GM12878 (cell line): ENCODE data around the gene DUSP11.

Experiments used
- BACH1 ChIP-seq: fragments of 450-650 bp; IDR thresholded peaks from 2 replicates; pipeline ENCODE4 v1.6.1; 2017; ENCODE audit warnings: mild to moderate bottlenecking, borderline replicate concordance
- ESRRA ChIP-seq: IDR thresholded peaks from 2 replicates; pipeline ENCODE4 v1.6.1; 2012; ENCODE audit warnings: mild to moderate bottlenecking, low read length, improper control_type of control experiment
- GABPA ChIP-seq: IDR thresholded peaks from 2 replicates; pipeline ENCODE4 v1.6.1; 2014; ENCODE audit warnings: antibody characterized with exemption, low read depth, mild to moderate bottlenecking, inconsistent platforms
- LARP7 ChIP-seq: fragments of 450-650 bp; IDR thresholded peaks from 2 replicates; pipeline ENCODE4 v1.6.1; 2017; ENCODE audit warnings: mild to moderate bottlenecking
- POLR2A ChIP-seq: IDR thresholded peaks from 2 replicates; pipeline ENCODE4 v1.6.1; 2011; ENCODE audit warnings: low read depth, mild to moderate bottlenecking, low read length
- RAD21 ChIP-seq: IDR thresholded peaks from 2 replicates; pipeline ENCODE4 v1.6.1; 2011; ENCODE audit warnings: mild to moderate bottlenecking, low read depth, low read length, moderate library complexity; ENCODE audit not compliant: insufficient read depth
- TF ChIP-seq, protein P1 (sequence below), 3 experiments: IDR thresholded peaks in 2 of 3; conservative IDR thresholded peaks in 1 of 3; 2 replicates each; pipeline ENCODE4 v1.5.1; 2011; ENCODE audit warnings: low read depth in 3 of 3, low read length in 3 of 3, mild to moderate bottlenecking in 3 of 3, control low read depth in 2 of 3, moderate library complexity in 2 of 3, inconsistent platforms in 1 of 3, mixed read lengths in 1 of 3; ENCODE audit not compliant: control insufficient read depth in 2 of 3, insufficient read depth in 1 of 3; ENCODE audit errors: extremely low read depth in 1 of 3
- TF ChIP-seq, protein P2 (sequence below): fragments of 450-650 bp; IDR thresholded peaks from 2 replicates; pipeline ENCODE4 v1.6.1; 2018; ENCODE audit warnings: mild to moderate bottlenecking, low read depth, moderate library complexity; ENCODE audit not compliant: partially characterized antibody

DNA sequence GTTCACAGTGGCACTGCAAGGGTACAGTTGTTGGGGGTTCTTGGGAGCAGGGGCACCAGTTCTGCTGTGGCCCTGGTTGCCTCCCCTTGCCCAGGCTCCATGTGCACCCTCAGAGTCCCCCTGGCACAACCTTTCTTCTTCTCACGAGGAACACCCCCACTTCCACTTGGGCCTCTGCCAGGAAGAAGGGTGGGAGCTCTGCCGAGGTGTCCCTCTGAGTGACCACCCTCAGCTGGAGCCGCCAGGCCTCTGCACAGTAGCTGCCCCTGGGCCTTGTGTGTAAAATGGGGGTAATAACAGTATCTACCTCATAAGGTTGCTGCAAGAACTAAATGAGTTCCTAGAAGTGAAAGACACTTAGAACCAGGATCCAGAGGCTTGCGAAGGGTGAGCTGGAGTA lies 51.2 kb downstream of the DUSP11 start:
- TF ChIP-seq GABPA (no peak), LARP7 (no peak), BACH1 (no peak), POLR2A (no peak), ESRRA (no peak), RAD21 (no peak)
- TF ChIP-seq, protein P1, sequence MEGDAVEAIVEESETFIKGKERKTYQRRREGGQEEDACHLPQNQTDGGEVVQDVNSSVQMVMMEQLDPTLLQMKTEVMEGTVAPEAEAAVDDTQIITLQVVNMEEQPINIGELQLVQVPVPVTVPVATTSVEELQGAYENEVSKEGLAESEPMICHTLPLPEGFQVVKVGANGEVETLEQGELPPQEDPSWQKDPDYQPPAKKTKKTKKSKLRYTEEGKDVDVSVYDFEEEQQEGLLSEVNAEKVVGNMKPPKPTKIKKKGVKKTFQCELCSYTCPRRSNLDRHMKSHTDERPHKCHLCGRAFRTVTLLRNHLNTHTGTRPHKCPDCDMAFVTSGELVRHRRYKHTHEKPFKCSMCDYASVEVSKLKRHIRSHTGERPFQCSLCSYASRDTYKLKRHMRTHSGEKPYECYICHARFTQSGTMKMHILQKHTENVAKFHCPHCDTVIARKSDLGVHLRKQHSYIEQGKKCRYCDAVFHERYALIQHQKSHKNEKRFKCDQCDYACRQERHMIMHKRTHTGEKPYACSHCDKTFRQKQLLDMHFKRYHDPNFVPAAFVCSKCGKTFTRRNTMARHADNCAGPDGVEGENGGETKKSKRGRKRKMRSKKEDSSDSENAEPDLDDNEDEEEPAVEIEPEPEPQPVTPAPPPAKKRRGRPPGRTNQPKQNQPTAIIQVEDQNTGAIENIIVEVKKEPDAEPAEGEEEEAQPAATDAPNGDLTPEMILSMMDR (IDR thresholded peaks at IDR 0.05 in 2 of 3, conservative IDR thresholded peaks at IDR 0.05 in 1 of 3; ENCODE audit: control insufficient read depth in 2 of 3, extremely low read depth in 1 of 3, insufficient read depth in 1 of 3, low read depth in 3 of 3, low read length in 3 of 3): no peak
- TF ChIP-seq, protein P2, sequence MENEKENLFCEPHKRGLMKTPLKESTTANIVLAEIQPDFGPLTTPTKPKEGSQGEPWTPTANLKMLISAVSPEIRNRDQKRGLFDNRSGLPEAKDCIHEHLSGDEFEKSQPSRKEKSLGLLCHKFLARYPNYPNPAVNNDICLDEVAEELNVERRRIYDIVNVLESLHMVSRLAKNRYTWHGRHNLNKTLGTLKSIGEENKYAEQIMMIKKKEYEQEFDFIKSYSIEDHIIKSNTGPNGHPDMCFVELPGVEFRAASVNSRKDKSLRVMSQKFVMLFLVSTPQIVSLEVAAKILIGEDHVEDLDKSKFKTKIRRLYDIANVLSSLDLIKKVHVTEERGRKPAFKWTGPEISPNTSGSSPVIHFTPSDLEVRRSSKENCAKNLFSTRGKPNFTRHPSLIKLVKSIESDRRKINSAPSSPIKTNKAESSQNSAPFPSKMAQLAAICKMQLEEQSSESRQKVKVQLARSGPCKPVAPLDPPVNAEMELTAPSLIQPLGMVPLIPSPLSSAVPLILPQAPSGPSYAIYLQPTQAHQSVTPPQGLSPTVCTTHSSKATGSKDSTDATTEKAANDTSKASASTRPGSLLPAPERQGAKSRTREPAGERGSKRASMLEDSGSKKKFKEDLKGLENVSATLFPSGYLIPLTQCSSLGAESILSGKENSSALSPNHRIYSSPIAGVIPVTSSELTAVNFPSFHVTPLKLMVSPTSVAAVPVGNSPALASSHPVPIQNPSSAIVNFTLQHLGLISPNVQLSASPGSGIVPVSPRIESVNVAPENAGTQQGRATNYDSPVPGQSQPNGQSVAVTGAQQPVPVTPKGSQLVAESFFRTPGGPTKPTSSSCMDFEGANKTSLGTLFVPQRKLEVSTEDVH: no peak
